GM18505 (cell line): Measurements from ENCODE around the gene RYR3.

Experiments
- ATAC-seq: cut with Tn5 transposase; IDR thresholded peaks from one replicate; pipeline ENCODE4 v1.9.1; 2021; ENCODE audit not compliant: unreplicated experiment
- POLR2A ChIP-seq: IDR thresholded peaks from 4 replicates; pipeline ENCODE4 v1.6.1; 2011; ENCODE audit warnings: borderline replicate concordance; ENCODE audit not compliant: insufficient read depth, insufficient read length; ENCODE audit errors: extremely low read depth

Gene RYR3

GRCh38 chr15:33600212-33600611 lies 289.4 kb downstream of the RYR3 start:
- no peak for ATAC-seq
- no peak for TF ChIP-seq POLR2A

- no peak for ATAC-seq
- no peak for TF ChIP-seq POLR2A
These were observed 290.7 kb downstream of the RYR3 start for GRCh38 chr15:33601461-33601860.

GRCh38 chr15:33608714-33609113 lies 297.9 kb downstream of the RYR3 start:
- TF ChIP-seq POLR2A, result no peak
- no peak for ATAC-seq

GRCh38 chr15:33612721-33613304 lies 302.0 kb downstream of the RYR3 start:
- no peak for ATAC-seq
- no peak for TF ChIP-seq POLR2A

GRCh38 chr15:33616475-33616874 lies 305.7 kb downstream of the RYR3 start:
- ATAC-seq, result no peak

GRCh38 chr15:33618350-33618749 lies 307.6 kb downstream of the RYR3 start:
- no peak for TF ChIP-seq POLR2A
- ATAC-seq, result no peak

More at GRCh38 chr15:33616475-33616874, 305.7 kb downstream of the RYR3 start:
- TF ChIP-seq POLR2A, result no peak

GRCh38 chr15:33621141-33621540 lies 310.4 kb downstream of the RYR3 start:
- no peak for ATAC-seq

GRCh38 chr15:33623010-33623409 lies 312.2 kb downstream of the RYR3 start:
- no peak for ATAC-seq
- TF ChIP-seq POLR2A, result no peak

More at GRCh38 chr15:33621141-33621540, 310.4 kb downstream of the RYR3 start:
- TF ChIP-seq POLR2A, result no peak

GRCh38 chr15:33624439-33624838 lies 313.7 kb downstream of the RYR3 start:
- no peak for ATAC-seq
- no peak for TF ChIP-seq POLR2A

- ATAC-seq, result no peak
- no peak for TF ChIP-seq POLR2A
These were observed 318.9 kb downstream of the RYR3 start for GRCh38 chr15:33629647-33630046.

GRCh38 chr15:33636234-33636633 lies 325.5 kb downstream of the RYR3 start:
- no peak for ATAC-seq

GRCh38 chr15:33636958-33637357 lies 326.2 kb downstream of the RYR3 start:
- TF ChIP-seq POLR2A, result no peak

More at GRCh38 chr15:33636234-33636633, 325.5 kb downstream of the RYR3 start:
- no peak for TF ChIP-seq POLR2A

GRCh38 chr15:33638453-33638852 lies 327.7 kb downstream of the RYR3 start:
- no peak for TF ChIP-seq POLR2A
- ATAC-seq, result no peak

More at GRCh38 chr15:33636958-33637357, 326.2 kb downstream of the RYR3 start:
- ATAC-seq, result no peak

- no peak for ATAC-seq
- TF ChIP-seq POLR2A, result no peak
These were observed 328.3 kb downstream of the RYR3 start for GRCh38 chr15:33639051-33639450.

- TF ChIP-seq POLR2A, result no peak
- no peak for ATAC-seq
These were observed 328.7 kb downstream of the RYR3 start for GRCh38 chr15:33639456-33639855.
